ENCODE data around the gene EHBP1L1. TPM values are rescaled to one million over a fixed set of nuclear protein-coding genes. Genes with fewer than 3 reads are reported as not detected.

Gene EHBP1L1
- total RNA-seq, 4 donors from 2014 or later = 40.5 to 71.0 (median 57.3) TPM

DNA sequence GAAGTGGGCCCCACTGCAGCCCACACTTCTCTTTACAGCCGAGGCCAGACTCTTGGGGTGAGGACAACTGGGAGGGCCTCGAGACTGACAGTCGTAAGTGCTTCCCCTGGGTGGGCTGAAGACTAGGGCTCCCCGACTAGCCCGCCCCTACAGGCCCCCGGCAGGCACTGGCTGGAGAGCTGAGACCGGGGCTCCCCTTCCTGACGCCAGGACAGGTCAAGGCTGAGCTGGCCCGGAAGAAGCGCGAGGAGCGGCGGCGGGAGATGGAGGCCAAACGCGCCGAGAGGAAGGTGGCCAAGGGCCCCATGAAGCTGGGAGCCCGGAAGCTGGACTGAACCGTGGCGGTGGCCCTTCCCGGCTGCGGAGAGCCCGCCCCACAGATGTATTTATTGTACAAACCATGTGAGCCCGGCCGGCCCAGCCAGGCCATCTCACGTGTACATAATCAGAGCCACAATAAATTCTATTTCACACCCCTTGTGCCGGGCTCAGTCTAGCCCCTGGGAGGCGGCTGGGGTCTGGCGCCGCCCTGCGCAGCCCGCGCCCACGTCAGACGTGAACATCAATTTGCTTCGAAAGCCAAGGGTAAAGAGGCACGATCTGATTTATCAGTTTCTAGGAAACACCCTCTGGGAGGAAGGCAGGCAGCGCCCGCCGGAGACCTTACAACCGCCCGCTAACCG lies 37.5 kb upstream of the EHBP1L1 start:
- intact Hi-C loops (cut with DNase I; ENCODE audit: low total_unique reads) = no loop called here
- TF ChIP-seq, protein P1, sequence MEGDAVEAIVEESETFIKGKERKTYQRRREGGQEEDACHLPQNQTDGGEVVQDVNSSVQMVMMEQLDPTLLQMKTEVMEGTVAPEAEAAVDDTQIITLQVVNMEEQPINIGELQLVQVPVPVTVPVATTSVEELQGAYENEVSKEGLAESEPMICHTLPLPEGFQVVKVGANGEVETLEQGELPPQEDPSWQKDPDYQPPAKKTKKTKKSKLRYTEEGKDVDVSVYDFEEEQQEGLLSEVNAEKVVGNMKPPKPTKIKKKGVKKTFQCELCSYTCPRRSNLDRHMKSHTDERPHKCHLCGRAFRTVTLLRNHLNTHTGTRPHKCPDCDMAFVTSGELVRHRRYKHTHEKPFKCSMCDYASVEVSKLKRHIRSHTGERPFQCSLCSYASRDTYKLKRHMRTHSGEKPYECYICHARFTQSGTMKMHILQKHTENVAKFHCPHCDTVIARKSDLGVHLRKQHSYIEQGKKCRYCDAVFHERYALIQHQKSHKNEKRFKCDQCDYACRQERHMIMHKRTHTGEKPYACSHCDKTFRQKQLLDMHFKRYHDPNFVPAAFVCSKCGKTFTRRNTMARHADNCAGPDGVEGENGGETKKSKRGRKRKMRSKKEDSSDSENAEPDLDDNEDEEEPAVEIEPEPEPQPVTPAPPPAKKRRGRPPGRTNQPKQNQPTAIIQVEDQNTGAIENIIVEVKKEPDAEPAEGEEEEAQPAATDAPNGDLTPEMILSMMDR (IDR thresholded peaks at IDR 0.05) = no peak
- no peak for TF ChIP-seq POLR2A (IDR thresholded peaks at IDR 0.05)
- no peak for DNase-seq (ENCODE audit: low spot score in 2 of 2)
- 90% methylated on average over 35 to 38 of the region's 43 CpGs for WGBS, 2 donors
- H3K4me3 ChIP-seq (ENCODE audit: low read depth, poor library complexity, severe bottlenecking) = no peak overlapping the region

DNA sequence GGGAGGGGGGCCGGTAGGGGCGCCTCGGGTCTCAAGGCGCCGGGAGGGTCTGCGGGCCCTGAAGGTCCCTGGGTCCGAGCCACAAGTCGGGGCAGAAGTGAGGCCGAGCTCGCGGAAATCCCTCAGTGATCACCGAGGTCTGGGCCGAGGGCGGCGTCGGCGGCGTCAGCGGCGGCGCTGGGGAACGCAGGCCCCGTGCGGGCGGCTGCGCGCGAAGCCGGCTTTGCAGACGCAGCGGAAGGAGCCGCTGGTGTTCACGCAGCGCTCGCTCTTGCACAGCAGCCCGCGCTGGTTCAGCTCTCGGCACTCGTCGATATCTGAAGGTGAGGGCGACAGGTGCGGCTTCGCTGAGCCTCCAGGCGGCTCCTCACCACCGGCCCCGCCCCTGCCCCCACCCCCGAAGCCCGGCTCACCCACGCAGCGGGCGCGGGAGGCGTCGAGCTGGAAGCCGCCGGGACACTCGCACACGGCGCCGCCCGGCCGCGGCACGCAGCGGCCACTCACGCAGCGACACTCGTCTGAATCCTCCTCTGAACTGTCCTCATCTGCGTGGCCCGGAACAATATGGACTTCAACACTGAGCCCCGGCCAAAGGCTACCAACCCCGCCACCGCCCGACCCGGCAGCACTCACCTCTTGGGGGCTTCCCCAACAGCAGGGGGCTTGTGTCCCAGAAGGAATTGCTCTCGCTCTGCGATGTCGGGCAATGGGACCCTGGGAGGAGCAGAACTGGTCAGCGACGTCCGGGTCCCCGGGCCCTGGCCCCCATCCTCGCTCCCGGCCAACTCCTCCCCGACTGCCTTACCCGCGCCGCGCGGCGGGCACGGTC lies 36.7 kb upstream of the EHBP1L1 start:
- WGBS, 2 donors = 61 to 68% methylated on average over 58 to 60 of the region's 92 CpGs
- no peak overlapping the region for H3K4me3 ChIP-seq (ENCODE audit: low read depth, poor library complexity, severe bottlenecking)
- intact Hi-C loops (cut with DNase I; ENCODE audit: low total_unique reads) = no loop called here
- no peak for TF ChIP-seq POLR2A (IDR thresholded peaks at IDR 0.05)
- TF ChIP-seq, protein P1 (IDR thresholded peaks at IDR 0.05) = no peak
- DNase-seq (ENCODE audit: low spot score in 2 of 2) = no peak

DNA sequence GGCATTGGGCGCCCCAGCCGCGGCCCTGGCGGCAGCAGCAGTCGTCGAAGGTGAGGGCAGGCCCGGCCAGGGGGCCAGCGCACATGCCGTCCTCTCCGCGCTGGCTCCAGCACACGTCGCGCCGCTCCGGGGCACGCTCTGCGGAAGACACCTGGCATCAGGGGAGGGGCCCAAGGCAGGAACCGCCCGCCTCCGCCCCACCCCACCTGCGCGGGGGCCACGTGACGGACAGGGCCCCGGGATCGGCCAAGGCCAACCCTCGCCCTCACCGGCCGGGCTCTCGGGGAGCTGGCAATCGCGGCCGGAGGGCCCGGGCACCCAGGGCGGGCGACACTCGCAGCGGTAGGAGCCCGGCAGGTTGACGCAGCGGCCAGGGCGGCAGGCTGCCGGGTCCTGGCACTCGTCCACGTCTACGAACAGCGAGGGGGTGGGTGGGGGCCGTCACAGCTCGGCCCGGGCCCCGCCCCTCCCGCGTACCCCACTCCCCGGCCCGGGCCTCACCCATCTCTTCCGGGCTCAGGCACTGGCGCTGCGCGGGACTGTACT lies 36.0 kb upstream of the EHBP1L1 start:
- intact Hi-C loops (cut with DNase I; ENCODE audit: low total_unique reads) = no loop called here
- 19 to 20% methylated on average over 12 to 28 of the region's 60 CpGs for WGBS, 2 donors

DNA sequence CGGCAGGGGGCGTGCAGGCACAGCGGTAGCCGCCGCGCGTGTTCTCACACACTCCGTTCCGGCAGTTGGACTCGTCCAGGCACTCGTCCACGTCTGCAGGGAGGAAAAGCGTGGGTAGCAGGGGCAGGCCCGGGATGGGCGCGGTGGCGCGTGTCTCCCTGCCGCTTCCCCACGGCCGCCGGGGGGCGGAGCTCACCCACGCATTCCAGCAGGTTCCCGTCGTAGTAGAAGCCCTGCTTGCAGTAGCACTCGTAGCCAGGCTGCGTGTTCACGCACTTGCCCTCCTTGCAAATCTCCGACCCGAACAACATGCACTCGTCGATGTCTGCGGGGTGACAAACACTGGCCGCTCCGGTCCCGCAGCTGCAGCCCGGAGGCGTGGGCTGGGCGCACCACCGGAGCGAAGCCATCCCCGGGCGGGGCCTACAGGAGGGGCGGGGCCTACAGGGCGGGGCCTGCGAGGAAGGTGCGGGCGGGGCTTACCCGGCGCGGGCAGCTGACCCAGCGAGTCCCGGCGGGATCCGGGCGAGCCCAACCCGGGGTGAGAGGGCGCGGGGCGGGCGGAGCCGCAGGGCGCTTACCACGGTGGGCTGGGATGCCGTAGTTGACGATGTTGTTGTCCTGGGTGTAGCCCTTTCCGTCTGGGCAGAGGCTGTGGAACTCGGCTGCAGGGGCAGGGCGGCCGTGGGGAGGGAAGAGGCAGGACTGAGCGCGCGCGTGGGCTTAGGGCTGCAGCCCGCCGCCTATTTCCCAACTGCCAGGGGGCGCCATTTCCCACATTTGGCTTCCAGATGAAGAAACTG lies 35.4 kb upstream of the EHBP1L1 start:
- peak overlapping the region; percentile 17 for H3K4me3 ChIP-seq (ENCODE audit: low read depth, poor library complexity, severe bottlenecking)
- peak; percentile 83 to 99 for DNase-seq (ENCODE audit: low spot score in 2 of 2)
- 0 to 4% methylated on average over 10 to 24 of the region's 78 CpGs for WGBS, 2 donors
- intact Hi-C loops (cut with DNase I; ENCODE audit: low total_unique reads) = no loop called here
- TF ChIP-seq, protein P1 (IDR thresholded peaks at IDR 0.05) = peak in 1 of 3 donors; percentile 65
- no peak for TF ChIP-seq POLR2A (IDR thresholded peaks at IDR 0.05)

More for the DNA sequence above, 36.0 kb upstream of the EHBP1L1 start:
- DNase-seq (ENCODE audit: low spot score in 2 of 2) = peak in 1 of 2 donors; percentile 93
- peak overlapping the region; percentile 15 for H3K4me3 ChIP-seq (ENCODE audit: low read depth, poor library complexity, severe bottlenecking)
- no peak for TF ChIP-seq POLR2A (IDR thresholded peaks at IDR 0.05)
- TF ChIP-seq, protein P1 (IDR thresholded peaks at IDR 0.05) = no peak

All from lower leg skin (tissue), 4 donors.